GM15510 (cell line): ENCODE measurements around the gene FAM241B.

ENCODE experiments used
- POLR2A ChIP-seq: IDR thresholded peaks from 3 replicates; pipeline ENCODE4 v1.6.1; 2011; ENCODE audit warnings: borderline replicate concordance; ENCODE audit not compliant: insufficient read length; ENCODE audit errors: extremely low read depth

FAM241B gene

GRCh38 chr10:69650589-69651261 is 20.7 kb downstream of the FAM241B start:
- no peak for TF ChIP-seq POLR2A

GRCh38 chr10:69651362-69651761 is 21.3 kb downstream of the FAM241B start:
- no peak for TF ChIP-seq POLR2A

GRCh38 chr10:69652111-69652856 is 22.2 kb downstream of the FAM241B start:
- no peak for TF ChIP-seq POLR2A

GRCh38 chr10:69652857-69653199 is 22.8 kb downstream of the FAM241B start:
- TF ChIP-seq POLR2A, result no peak

GRCh38 chr10:69653561-69653960 is 23.5 kb downstream of the FAM241B start:
- TF ChIP-seq POLR2A, result no peak

- TF ChIP-seq POLR2A, result no peak
Observed at GRCh38 chr10:69655124-69655867, 25.2 kb downstream of the FAM241B start.

GRCh38 chr10:69655868-69656555 is 26.0 kb downstream of the FAM241B start:
- TF ChIP-seq POLR2A, result no peak

- TF ChIP-seq POLR2A, result no peak
Observed at GRCh38 chr10:69656742-69657269, 26.8 kb downstream of the FAM241B start.

- no peak for TF ChIP-seq POLR2A
Observed at GRCh38 chr10:69657430-69657829, 27.4 kb downstream of the FAM241B start.

GRCh38 chr10:69657866-69658265 is 27.8 kb downstream of the FAM241B start:
- TF ChIP-seq POLR2A, result no peak

GRCh38 chr10:69659241-69660038 is 29.4 kb downstream of the FAM241B start:
- TF ChIP-seq POLR2A, result no peak

GRCh38 chr10:69660296-69660695 is 30.2 kb downstream of the FAM241B start:
- no peak for TF ChIP-seq POLR2A

GRCh38 chr10:69661414-69662172 is 31.5 kb downstream of the FAM241B start:
- TF ChIP-seq POLR2A, result no peak
